Stimulated activated naive CD4-positive, alpha-beta T cell (primary cell): ENCODE data around the gene ABCD1.
"Not testable (repeated sequence)": the region's sequence is repeated elsewhere in the genome, so short reads cannot be mapped to it uniquely, and the experiment has no call there.

Experiments
- DNase-seq, 6 experiments: peaks; one replicate each; lab custom pipeline; 2025; lab: John Stamatoyannopoulos, UW

ABCD1 gene

DNA sequence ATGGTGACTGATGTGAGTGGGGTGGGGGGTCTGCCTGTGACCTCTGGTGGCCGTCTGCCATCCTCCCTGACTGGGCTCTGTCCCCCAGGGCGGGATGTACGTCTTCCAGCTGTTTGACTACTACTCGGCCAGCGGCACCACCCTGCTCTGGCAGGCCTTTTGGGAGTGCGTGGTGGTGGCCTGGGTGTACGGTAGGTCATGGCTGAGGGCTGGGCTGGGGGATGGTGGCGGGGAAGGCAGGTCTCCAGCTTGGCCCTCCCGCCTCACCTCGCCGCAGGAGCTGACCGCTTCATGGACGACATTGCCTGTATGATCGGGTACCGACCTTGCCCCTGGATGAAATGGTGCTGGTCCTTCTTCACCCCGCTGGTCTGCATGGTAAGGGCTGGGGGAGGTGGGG lies 30.4 kb upstream of the ABCD1 start:
- DNase-seq: not testable (repeated sequence)

DNA sequence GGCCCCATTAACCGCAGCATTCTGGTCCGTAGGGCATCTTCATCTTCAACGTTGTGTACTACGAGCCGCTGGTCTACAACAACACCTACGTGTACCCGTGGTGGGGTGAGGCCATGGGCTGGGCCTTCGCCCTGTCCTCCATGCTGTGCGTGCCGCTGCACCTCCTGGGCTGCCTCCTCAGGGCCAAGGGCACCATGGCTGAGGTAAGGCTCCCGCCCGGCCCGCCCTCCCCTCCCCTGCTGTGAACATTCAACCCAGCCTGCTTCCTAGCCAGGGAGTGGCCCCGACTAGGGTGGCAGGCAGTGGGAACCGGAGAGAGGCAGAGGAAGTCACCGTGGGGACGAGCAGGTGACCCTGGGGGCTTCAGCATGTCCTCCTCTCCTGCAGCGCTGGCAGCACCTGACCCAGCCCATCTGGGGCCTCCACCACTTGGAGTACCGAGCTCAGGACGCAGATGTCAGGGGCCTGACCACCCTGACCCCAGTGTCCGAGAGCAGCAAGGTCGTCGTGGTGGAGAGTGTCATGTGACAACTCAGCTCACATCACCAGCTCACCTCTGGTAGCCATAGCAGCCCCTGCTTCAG lies 29.9 kb upstream of the ABCD1 start:
- no peak for DNase-seq

DNA sequence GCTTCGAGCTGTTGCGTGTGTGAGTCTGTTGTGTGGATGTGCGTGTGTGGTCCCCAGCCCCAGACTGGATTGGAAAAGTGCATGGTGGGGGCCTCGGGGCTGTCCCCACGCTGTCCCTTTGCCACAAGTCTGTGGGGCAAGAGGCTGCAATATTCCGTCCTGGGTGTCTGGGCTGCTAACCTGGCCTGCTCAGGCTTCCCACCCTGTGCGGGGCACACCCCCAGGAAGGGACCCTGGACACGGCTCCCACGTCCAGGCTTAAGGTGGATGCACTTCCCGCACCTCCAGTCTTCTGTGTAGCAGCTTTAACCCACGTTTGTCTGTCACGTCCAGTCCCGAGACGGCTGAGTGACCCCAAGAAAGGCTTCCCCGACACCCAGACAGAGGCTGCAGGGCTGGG lies 28.6 kb upstream of the ABCD1 start:
- no peak for DNase-seq

DNA sequence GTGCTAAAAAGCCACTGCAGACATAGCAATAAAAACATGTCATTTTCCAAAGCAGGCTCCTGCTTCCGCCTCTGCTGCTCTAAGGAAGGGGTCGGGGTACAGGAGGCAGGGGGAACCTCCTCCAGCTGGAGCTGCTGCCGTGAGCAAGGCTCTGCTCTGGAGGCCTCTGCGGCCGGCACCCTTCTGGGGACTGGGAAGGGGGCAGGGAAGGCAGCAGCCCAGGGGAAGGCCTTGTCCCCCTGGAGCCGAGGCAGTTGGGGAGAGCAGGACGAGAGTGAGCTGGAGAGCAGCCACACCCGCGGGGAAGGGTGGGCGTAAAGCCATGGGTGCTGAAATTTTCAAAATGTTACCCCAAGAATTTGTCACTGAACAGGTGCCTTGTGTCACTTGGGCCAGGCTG lies 28.1 kb upstream of the ABCD1 start:
- not testable (repeated sequence) for DNase-seq

DNA sequence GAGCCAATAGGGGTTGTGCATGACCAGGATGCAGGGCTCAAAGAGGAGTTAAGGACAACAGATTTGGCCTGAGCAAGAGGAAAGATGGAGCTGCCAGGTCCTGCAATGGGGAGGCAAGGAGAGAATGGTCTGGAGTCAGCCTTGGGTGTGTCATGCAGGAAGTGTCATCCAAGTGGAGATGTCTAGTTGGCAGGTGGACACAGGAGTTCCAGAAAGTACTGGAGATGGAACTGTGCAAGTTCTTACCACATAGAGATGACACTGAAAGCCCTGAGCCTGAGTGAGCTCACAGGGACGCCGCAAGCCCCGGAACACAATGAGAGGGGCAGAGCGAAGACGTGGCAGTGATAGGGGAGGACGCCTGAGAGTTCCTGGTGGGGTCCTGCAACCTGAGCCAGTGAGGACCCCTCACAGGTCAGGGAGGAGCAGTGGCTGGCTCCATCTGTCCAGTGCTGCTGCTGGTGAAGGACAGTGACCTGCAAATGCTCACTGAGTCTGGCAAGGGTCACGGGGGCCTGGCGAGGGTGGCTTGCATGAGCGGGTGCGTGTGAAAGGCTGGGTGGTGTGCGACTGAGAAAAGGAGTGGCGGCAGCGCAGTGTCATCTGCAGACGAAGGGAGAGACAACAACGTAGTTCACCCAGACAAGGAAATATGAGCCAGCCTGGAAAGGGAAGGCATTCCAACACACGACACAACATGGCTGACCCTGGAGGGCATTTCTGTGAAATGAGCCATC lies 27.5 kb upstream of the ABCD1 start:
- DNase-seq: not testable (repeated sequence)

DNA sequence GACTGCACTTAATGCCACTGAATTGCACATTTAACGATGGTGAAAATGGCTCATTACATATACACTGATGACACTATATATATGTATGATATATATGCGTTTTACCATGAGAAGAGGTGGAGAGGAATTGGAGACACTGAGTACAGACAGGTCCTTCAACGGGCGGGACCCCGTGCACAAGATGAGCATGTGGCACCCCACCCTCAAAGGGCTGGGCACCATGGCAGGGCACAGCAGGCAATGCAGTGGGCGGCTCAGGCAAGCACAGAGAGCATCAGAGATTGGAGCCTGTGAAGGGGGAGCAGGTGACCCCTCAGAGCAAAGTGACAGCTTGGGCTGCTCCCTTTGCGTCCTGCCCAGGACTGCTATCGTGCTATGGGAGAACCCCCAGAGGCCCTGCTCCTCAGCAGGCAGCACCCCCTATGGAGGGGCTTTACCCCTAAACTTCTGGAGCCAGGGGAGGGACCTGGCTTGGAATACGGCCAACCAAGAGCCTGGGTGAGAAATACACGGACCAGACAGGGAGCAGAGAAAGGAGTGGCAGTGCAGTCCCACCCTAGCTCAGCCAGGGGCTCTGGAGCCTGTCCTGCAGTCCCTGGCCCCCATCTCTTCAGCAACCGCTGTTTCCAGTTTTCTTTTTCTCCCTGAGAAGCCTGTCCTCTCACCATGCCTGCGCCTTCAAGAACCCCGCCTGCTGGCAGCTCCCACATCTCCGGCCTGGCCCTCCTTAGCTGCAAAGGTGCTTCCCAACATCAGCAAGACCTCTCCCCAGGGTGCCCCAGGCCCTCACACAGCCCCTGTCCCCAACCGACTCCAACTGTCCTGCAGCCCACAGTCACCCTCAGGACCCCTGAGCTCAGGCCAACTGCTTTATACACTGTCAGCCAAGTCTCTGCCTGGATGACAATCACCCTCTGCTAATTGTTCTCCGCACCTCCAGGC lies 26.5 kb upstream of the ABCD1 start:
- no peak for DNase-seq

DNA sequence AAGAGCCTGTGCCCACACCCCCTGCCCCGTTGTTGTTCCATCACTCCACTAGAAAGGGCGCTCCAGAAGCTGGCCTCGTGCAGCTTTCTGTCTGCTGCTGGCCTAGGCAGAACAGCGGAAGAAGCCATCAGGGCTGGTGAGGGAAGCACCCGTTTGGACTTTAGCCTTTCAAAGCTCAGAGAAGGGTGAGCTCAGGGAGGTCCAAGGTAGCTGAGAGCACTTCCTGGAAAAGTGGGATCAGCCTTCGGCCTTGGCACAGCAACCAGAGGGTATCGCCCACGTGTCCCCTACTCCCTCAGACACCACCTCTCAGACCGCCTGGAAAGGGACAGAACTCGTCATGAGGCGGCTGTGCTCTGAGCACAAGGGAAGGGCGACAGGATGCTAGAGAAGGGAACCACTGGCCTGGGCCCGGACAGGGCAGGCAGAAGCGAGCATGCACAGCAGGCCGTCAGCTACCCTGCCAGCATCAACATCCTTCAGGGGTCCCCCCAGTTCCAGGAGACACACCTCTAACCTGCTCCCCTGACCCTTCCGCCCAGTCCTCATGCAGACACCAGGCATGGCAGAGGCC lies 25.4 kb upstream of the ABCD1 start:
- not testable (repeated sequence) for DNase-seq

DNA sequence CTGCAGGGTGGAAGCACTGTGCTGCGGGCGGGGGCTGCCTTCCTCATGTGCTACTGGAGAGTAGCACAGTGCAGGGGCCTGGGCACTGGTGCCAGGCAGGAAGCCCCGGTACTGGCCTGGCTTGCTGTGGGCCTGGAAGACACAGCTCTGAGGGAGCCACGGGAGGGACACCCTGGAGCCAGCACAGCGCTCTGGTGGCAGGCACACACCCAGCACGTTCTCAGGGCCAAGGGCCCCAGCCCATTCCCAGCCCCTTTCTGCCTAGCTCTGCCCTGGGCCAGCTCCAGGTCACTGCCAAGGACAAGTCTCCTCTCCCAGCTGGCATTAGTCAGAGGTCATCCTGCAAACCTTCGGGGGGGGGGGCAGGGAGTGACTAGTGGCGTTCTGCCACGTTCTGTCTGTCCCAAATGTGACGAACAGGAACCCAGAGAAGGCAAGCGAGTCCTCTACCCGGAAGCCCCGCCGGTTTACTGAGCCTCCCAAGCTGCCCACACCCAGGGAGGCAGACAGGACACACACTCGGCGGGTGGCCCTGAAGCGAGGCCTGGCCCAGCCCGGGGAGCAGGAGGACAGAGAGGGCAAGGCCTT lies 24.8 kb upstream of the ABCD1 start:
- not testable (repeated sequence) for DNase-seq

DNA sequence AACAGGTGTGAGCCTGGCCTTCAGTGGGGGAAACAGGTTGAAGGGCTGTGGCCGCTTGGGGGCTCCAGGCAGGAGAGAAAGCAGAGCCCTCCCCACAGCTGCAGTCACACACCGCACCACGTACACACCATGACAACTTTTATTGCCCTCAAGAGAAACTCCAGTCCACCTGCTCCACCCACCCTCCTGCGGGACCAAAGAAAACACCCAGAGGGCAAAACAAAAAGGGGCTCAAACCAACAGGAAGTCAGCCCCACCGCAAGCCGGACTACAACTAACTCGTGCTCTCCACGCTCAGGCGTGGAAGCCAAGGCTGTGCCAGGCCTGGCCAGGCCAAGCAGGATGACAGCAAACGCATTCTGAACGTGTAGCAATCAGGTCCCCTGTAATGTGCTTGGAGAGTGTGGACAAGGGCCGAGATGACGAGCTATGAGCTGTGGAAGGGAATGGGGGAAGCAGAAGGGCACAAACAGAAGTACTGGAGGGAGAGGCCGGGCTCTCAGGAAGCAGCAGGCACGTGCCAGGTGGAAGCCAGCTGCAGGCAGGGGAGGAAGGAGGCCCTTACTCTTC lies 24.2 kb upstream of the ABCD1 start:
- no peak for DNase-seq

DNA sequence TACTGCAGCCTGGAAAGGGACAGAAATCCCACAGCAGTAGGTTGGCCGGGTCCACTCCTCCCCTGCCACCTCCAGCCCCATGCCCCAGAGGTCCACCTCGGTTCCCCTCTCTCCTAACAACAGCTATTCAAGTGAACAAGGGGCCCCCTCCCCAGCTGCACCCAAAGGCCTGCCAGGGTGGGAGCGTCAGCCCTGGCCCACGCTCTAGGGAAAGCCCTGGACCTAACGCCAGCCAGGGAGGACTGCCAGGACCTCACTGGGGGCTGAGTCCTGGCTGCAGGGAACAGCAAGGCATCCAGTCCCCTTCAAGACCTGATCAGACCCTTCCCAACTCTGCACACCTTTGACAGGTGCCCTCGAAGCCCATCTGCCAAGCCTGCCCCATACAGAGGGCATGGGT lies 23.7 kb upstream of the ABCD1 start:
- no peak for DNase-seq

DNA sequence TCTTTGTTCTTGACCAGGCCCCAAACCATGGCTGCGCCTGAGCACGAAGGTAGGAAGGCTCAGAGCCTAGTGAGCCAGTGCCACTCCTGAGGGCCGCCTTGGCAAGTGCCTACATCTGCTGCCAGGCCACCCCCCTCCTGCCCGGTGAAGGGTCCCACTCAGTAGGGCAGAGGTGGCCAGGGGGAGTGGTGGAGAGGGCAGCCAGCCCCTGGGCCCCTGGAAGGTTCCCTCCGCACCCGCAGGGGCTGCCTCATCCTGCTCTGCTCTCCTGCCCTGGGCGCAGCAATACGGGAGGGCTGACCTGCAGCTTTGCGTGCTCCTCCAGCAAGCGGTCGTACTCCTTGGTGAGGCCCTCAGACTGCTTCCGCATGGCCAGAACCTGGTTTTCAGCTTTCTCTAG lies 22.9 kb upstream of the ABCD1 start:
- DNase-seq: no peak

DNA sequence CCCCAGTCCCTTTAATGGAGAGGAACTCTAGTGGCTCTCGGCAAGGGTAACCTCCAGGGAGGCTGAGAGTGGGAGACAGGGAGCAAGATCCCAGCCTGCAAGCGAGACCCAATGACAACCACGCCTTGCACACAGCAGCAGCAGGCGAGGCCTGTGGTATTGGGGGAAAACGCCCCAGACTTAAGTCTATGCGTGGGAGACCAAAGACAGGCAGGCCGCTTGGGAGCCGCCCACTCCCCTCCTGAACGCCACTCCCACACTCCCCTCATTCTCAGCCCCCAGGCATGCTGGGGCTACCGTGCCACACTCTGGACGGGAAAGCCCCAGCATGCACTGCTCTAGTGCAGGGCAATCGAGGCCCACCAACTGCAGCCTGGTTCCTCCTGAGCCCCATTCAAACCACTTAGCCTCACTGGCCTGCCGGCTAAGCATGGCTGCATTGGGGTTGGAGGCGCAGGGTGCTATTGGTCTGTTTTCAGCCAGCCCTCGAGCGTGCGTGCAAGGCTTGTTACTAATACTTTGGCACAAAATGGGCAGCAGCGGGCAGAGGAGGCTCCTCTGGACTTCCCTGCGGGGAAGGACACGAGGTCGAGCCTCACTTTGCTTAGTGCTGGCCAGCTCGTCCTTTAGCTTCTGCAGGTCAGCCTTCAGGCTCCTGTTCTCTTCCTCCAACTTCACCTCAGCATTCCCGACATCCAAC lies 22.2 kb upstream of the ABCD1 start:
- no peak for DNase-seq

DNA sequence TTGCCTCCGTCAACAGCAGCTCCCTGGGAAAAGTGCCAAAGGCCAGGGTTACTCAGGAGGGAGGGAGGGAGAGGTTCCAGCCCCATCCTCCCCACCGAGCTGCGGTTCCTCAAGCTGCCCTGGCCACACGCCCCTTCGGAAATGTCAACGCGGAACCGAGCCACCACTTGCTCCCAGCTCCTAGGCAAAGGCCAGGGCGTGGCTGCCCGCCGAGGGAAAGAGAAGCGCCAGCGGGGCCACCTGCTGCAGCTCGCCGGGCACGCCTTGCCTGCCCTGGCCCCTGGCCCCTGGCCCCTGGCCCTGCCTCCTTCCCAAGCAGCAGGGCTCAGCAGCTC lies 21.7 kb upstream of the ABCD1 start:
- DNase-seq: no peak

DNA sequence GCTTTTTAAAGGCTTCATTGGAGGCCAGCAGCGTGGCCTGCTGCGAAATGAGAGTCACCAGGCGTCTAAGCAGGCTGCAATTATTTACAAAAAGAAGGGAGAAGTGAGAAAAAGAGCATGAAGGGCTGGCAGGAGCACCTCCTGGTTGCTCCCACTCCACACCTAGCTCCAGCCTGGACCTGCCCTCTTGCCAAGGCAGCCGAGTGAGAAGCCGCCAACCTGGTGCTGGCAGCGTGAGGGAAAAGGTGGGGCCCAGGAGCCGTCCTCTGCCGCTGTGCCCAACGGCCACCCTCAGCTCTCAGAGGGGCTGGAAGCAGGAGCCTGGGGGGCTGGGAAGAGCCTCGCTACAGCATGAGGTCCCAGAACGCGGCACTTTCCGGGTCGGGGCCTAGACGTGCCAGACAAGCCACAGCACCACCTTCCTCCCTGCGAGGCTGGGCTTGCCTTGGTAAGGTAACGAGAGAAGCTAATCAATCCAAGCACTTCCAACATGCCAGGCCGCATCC lies 20.6 kb upstream of the ABCD1 start:
- no peak for DNase-seq

DNA sequence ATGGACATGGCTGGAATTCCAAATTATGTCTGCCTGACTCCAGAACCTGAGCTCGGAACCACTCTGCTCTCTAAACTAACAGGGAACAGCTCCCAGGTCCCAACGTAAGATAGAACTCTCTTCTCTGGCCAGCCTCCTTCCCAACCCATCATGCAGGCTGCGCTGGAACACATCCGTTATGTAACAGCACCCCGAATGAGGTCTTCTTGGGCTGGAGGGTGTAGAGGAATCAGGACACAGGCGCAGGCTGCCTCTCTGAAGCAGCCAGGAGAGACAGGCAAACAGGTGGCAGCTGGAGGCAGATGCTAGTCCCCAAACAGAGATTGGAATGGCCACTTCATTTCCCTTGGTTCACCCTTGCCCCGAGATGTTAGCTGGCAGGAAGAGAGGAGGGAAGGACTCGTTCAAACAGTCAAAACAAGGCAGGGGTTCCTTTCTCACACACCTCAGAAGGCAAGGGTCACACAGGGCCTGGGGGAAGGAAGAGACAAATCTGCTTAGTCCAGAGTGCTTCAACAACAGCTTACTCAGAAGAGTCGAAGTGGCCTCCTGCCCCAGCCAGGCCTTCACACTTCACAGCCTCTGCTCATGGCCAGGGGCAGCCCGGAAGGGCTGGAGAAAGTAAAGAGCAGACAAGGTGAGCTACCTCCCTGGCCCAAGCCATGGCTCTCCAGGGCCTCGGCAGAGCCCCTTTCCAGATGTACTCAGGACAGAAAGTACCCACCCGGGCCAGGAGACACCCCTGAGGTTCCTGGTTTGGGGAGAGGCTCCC lies 19.8 kb upstream of the ABCD1 start:
- not testable (repeated sequence) for DNase-seq

DNA sequence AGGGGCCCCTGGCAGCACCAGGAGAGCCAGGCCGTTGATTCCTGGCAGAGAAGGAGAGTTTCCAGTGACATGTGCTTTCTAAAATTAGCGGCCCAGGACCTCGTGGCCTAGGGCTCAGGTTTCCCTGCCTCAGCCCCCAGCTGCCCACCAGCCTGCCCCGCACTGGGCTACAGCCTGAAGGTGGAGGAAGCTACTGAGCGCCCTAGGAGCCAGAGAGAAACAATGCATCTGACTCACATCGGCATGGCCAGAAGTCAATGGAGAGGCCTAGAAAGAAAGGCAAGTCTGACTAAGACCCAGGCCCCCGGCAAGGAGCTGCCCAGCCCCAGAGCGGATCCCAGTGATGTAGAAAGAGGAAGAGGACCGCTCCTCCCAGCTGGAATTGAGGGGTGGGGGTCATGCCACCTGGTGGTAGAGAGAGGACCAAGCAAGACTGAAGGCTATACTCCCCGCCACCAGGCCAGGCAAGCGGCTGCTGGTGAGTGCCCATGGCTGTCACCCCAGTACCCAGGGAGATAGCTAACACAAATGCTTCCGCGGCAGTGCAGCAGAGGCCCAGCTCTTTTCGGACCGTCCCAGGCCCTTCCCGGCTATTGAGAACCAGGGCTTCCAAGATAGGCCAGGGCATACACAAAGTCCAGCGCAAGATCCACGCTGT lies 19.1 kb upstream of the ABCD1 start:
- DNase-seq: not testable (repeated sequence)

DNA sequence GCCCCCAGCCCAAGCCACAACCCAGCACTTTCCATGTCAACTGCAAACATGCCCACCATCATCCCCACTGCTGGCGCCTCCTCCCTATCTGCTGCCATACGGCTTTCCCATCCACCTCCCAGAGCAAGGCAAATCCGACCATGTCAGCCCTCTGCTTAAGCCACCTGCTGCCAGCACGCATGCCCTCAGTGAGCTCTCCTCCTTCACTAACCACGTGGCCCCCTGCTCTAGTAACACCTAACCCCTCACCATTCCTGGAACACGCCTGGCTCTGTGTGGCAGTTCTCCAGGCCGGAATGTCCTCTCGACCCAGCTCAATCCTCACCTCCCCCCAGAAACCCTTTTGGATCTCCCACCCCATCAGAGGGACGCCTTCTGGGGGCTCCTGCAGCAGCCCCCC lies 17.9 kb upstream of the ABCD1 start:
- no peak for DNase-seq

DNA sequence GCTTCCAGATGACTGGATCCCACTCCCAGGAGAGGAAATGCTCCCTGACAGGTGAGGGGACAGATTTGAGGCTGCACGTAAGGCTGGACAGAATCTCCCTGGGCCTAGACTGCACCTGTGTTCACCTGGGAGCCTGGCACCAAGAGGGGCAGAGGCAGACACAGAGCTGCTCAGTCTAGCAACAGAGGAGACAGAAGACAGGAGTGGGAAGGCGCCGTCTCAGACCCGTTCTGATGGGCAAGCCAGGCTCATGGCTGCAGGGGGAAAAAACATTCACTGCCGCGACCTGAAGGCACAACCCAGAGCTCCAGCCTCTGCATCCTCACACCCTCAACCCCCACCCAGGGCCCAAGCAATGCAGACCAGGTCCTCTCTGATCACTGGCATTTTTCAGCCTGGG lies 17.2 kb upstream of the ABCD1 start:
- no peak for DNase-seq

DNA sequence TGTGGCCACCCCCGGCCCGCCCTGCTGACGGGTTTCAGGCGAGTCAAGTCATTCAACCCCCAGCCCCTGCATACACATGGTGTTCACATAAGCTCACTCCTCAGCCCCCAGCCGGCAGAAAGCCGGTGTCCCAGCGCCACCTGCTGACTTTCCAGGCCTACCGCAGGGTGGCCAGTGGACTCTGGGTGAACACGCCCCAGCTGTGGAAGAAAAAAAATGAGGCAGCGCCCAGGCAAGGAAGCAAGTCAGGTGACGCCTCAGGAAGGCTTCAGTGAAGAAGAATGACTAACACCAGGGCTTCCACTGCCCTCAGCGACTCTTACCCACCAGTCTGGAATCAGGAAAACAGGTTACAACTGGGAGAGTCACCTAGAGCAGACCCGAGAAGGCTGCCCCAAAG lies 16.2 kb upstream of the ABCD1 start:
- DNase-seq: peak in 4 of 6 experiments; percentile 20 to 27 (median 24)
